Natural killer cell (primary cell): ENCODE data around the gene KDM5A. TPM values are rescaled to one million over a fixed set of nuclear protein-coding genes. Genes with fewer than 3 reads are reported as not detected.
"Not testable (repeated sequence)": the region's sequence is repeated elsewhere in the genome, so short reads cannot be mapped to it uniquely, and the experiment has no call there.

Experiments
- ATAC-seq, 3 donors: fragments of 150-1000 bp in 2 of 3; fragments of 200-7000 bp in 1 of 3; cut with Tn5 transposase; 1 replicate in 1 of 3; 2 replicates in 2 of 3; pipeline ENCODE4 v1.10.0; 2021; ENCODE audit warnings: mild to moderate bottlenecking in 2 of 3, moderate library complexity in 2 of 3
- DNase-seq, 2 donors: peaks; one replicate each; pipeline versions ENCODE4 v3.0.0 to v3.0.0-alpha.2; 2013 to 2021; ENCODE audit warnings: mixed read lengths in 1 of 2
- H3K27ac ChIP-seq: one replicate; pipeline ENCODE4 v1.5.1; 2013; ENCODE audit warnings: mild to moderate bottlenecking, low read length
- H3K27me3 ChIP-seq: one replicate; pipeline ENCODE4 v1.6.1; 2013; ENCODE audit warnings: low read length; ENCODE audit not compliant: control insufficient read depth, insufficient read depth
- H3K36me3 ChIP-seq: one replicate; pipeline ENCODE4 v1.6.1; 2013; ENCODE audit warnings: low read length; ENCODE audit not compliant: control insufficient read depth, insufficient read depth
- H3K4me1 ChIP-seq: one replicate; pipeline ENCODE4 v1.6.1; 2013; ENCODE audit warnings: low read length; ENCODE audit not compliant: control insufficient read depth, insufficient read depth
- H3K4me3 ChIP-seq: one replicate; pipeline ENCODE4 v1.5.1; 2013; ENCODE audit warnings: low read length
- H3K9me3 ChIP-seq: one replicate; pipeline ENCODE4 v1.6.1; 2013; ENCODE audit warnings: low read length; ENCODE audit not compliant: control insufficient read depth, insufficient read depth
- H3K27ac Mint-ChIP-seq, 2 donors: one replicate each; pipeline ENCODE4 v1.8.0; 2022; ENCODE audit warnings: mild to moderate bottlenecking in 2 of 2, mixed read lengths in 2 of 2, moderate library complexity in 1 of 2
- H3K27me3 Mint-ChIP-seq, 2 donors: one replicate each; pipeline ENCODE4 v1.8.0; 2022; ENCODE audit warnings: low read depth in 2 of 2, mixed read lengths in 2 of 2
- H3K36me3 Mint-ChIP-seq: one replicate; pipeline ENCODE4 v1.8.0; 2022; ENCODE audit warnings: mixed read lengths
- H3K4me1 Mint-ChIP-seq, 2 donors: one replicate each; pipeline ENCODE4 v1.8.0; 2022; ENCODE audit warnings: mixed read lengths in 2 of 2
- H3K4me3 Mint-ChIP-seq: one replicate; pipeline ENCODE4 v1.8.0; 2022; ENCODE audit warnings: mild to moderate bottlenecking, moderate library complexity, mixed read lengths
- H3K9me3 Mint-ChIP-seq, 2 donors: one replicate each; pipeline ENCODE4 v1.8.0; 2022; ENCODE audit warnings: mixed read lengths in 2 of 2
- CTCF ChIP-seq: fragments of 200-600 bp; IDR thresholded peaks from one replicate; pipeline ENCODE4 v1.8.0; 2022; ENCODE audit warnings: antibody characterized with exemption
- WGBS: methylation state at CpG from one replicate; pipeline ENCODE4 v1.1.7; 2013; ENCODE audit warnings: missing lambda C conversion rate; ENCODE audit not compliant: insufficient coverage; 5-methylcytosine and 5-hydroxymethylcytosine counted together
- intact Hi-C: fragments of 100-400 bp; cut with micrococcal nuclease; formaldehyde crosslinking; loops from one replicate; pipeline ENCODE4 v1.14.2; 2022
- total RNA-seq, 4 donors: library from RNA; stranded (reverse); fragments of 120-200 nt in 1 of 4; gene quantifications; one replicate each; pipeline versions ENCODE4 v1.2.3 to v1.2.4, GENCODE V29; 2013 to 2022

KDM5A gene
- 100 to 1,000 TPM; 175 to 194 (median 184) TPM for total RNA-seq
- total RNA-seq (2013): 160 TPM

DNA sequence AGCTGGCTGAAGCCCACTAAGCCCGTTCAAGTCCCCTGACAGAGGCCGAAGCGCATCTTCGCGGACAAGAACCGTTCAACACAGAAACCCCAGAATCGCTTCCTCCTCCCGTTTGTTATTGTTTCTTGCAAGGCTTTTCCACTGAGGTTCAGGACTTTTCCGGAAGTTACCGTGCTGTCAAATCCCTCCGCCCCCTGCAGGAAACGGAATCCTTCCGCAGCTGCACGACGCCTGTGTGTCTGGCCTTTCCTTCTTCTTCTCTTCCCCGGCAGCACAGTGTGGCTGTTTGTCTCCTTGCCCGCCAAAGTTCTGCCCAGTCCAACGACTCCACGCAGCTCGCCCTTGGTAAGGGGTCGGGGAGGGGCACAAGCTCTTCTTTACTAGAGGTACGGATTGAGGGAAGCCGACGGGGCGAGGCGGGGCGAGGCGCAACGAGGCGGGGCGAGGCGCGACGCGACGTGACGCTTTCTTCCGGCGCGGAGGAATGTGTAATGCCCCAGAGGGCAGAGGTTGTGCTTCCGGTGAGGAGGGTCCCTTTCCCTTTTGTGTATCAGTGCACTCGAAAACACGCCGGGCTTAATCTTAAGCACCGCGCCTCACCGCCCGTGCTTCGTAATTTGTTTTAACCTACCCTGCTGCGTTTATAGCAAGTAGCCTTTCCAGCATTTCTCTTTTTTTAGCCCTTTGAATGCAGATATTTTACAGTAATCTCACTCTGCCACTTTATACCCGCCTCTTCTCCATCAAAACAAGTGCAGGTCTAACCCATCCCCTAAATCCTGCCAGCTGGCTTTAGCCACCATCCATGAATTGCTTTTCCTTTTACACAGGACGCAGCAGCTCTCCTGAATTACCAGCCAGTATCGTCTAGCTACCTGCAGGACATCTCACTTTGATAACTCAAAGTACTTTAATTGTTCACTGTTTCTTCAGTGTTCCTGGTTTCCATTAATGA, at the start of gene KDM5A:
Gene KDM5A (minus strand): TSS at position 179 of the 955 bp plus-strand sequence. CDS start 229 bp downstream, outside the sequence.
- Mint-ChIP-seq H3K27ac (peak within 1 kb of the TSS; percentile 99), H3K27me3 (no peaks in the 10 kb centered on the region), H3K4me1 (peaks cover 38 to 43% of the 10 kb centered on the region in 2 donors), H3K36me3 (no peaks in the 10 kb centered on the region), H3K4me3 (peak within 1 kb of the TSS; percentile 98), H3K9me3 (peaks cover 0 to 2% of the 10 kb centered on the region in 2 donors)
- Histone ChIP-seq H3K4me3 (peak within 1 kb of the TSS; percentile 77), H3K27ac (peak within 1 kb of the TSS; percentile 89), H3K9me3 (no peaks in the 10 kb centered on the region), H3K4me1 (peaks cover 9% of the 10 kb centered on the region), H3K27me3 (no peaks in the 10 kb centered on the region), H3K36me3 (peaks cover 3% of the 10 kb centered on the region)
- TF ChIP-seq CTCF: no peak
- 1% methylated on average over 53 of the region's 53 CpGs for WGBS
- peak; percentile 90 to 94 (median 91) for ATAC-seq
- intact Hi-C loops: loop anchor here (1.0 kb wide), 1 partner anchor 12 kb away; the partner anchor contains the start of gene CCDC77
- DNase-seq: peak; percentile 87 to 95

GRCh38 chr12:435737-436136, 46.6 kb upstream of the KDM5A start:
- H3K36me3 ChIP-seq: peaks cover 37% of the 10 kb centered on the region
- H3K27ac Mint-ChIP-seq, H3K27me3 Mint-ChIP-seq, intact Hi-C loops, H3K27me3 ChIP-seq, H3K9me3 Mint-ChIP-seq, H3K36me3 Mint-ChIP-seq, H3K27ac ChIP-seq, H3K4me1 Mint-ChIP-seq, ATAC-seq, H3K4me3 ChIP-seq, H3K4me3 Mint-ChIP-seq, DNase-seq, H3K9me3 ChIP-seq, H3K4me1 ChIP-seq: not testable (repeated sequence)
- 92% methylated on average over 2 of the region's 2 CpGs for WGBS

GRCh38 chr12:422526-422925, 33.4 kb upstream of the KDM5A start:
- H3K4me3 ChIP-seq: no peak overlapping the region
- H3K9me3 ChIP-seq: no peaks in the 10 kb centered on the region
- H3K27ac Mint-ChIP-seq: peak overlapping the region in 1 of 2 donors; percentile 53
- intact Hi-C loops: no loop called here
- peaks cover 0 to 4% of the 10 kb centered on the region in 2 donors for H3K4me1 Mint-ChIP-seq
- no peaks in the 10 kb centered on the region for H3K4me1 ChIP-seq
- DNase-seq: no peak
- H3K27me3 ChIP-seq: no peaks in the 10 kb centered on the region
- H3K9me3 Mint-ChIP-seq: no peaks in the 10 kb centered on the region
- no peak overlapping the region for H3K27ac ChIP-seq
- no peaks in the 10 kb centered on the region for H3K27me3 Mint-ChIP-seq
- H3K36me3 ChIP-seq: peaks cover 21% of the 10 kb centered on the region
- no peak for TF ChIP-seq CTCF
- ATAC-seq: no peak
- H3K4me3 Mint-ChIP-seq: no peak overlapping the region
- H3K36me3 Mint-ChIP-seq: no peaks in the 10 kb centered on the region
- WGBS: 100% methylated on average over 3 of the region's 3 CpGs

DNA sequence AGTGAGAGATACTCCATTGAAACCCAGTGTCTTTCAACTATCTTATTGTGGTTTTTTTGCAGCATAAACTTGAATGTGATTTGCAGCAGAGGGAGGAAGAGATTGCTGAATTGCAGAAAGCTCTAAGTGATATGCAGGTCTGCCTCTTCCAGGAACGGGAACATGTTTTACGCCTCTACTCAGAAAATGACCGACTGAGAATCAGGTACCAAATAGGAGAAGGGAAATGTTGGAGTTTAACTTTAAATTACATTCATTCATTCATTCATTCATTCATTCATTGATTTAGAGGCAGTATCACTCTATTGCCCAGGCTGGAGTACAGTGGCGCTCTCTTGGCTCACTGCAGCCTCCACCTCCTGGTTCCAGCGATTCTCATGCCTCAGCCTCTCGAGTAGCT, 29.3 kb upstream of the KDM5A start:
- Histone ChIP-seq H3K36me3 (peaks cover 24% of the 10 kb centered on the region), H3K9me3 (no peaks in the 10 kb centered on the region), H3K4me1 (no peaks in the 10 kb centered on the region), H3K27me3 (no peaks in the 10 kb centered on the region), H3K27ac (no peak overlapping the region), H3K4me3 (no peak overlapping the region)
- no peak for DNase-seq
- H3K9me3 Mint-ChIP-seq: no peaks in the 10 kb centered on the region
- 100% methylated on average over 4 of the region's 6 CpGs for WGBS
- H3K4me3 Mint-ChIP-seq: no peak overlapping the region
- no peak for TF ChIP-seq CTCF
- H3K27ac Mint-ChIP-seq: no peak overlapping the region
- no peak for ATAC-seq
- H3K36me3 Mint-ChIP-seq: no peaks in the 10 kb centered on the region
- intact Hi-C loops: no loop called here
- no peaks in the 10 kb centered on the region for H3K27me3 Mint-ChIP-seq
- H3K4me1 Mint-ChIP-seq: peaks cover 0 to 4% of the 10 kb centered on the region in 2 donors
